A549 (cell line): ENCODE data around the gene MAGI2. TPM values are rescaled to one million over a fixed set of nuclear protein-coding genes. Genes with fewer than 3 reads are reported as not detected.
"Not testable (repeated sequence)": the region's sequence is repeated elsewhere in the genome, so short reads cannot be mapped to it uniquely, and the experiment has no call there.

Source experiments
- ATAC-seq, 2 experiments: fragments of 200-7000 bp in 1 of 2; fragments of >200 bp in 1 of 2; cut with Nextera tagmentation in 1 of 2; cut with Tn5 transposase in 1 of 2; 3 replicates each; pipeline versions ENCODE4 v1.8.0 to v1.9.1; 2018 to 2020; ENCODE audit warnings: mild to moderate bottlenecking in 1 of 2, moderate library complexity in 1 of 2
- CTCF ChIA-PET: fragments of 300-600 bp; sonication (Branson Sonifier 250); formaldehyde crosslinking; extraction: SDS; loops from one replicate; lab custom pipeline; 2021; ENCODE audit warnings: antibody characterized with exemption, inconsistent platforms; lab: Yijun Ruan, JAX
- POLR2A ChIA-PET: fragments of 350-600 bp; formaldehyde crosslinking; extraction: SDS; loops from one replicate; lab custom pipeline; 2021; ENCODE audit warnings: antibody characterized with exemption, inconsistent platforms; lab: Yijun Ruan, JAX
- DNase-seq, 2 experiments: peaks; one replicate each; pipeline versions ENCODE4 v3.0.0 to v3.0.0-alpha.2; 2011 to 2016; ENCODE audit warnings: low read depth in 1 of 2, low spot score in 1 of 2
- FAIRE-seq: peaks from 2 replicates; lab custom pipeline; 2011; peaks lifted over from hg19 to GRCh38; lab: Jason Lieb, UNC
- H3K27ac ChIP-seq, 2 experiments: fragments of >200 bp; sonication (Bioruptor Twin); formaldehyde crosslinking; 3 replicates each; pipeline ENCODE4 v1.5.1; 2016 to 2017
- H3K4me1 ChIP-seq: fragments of >200 bp; sonication (Bioruptor Twin); formaldehyde crosslinking; 3 replicates; pipeline ENCODE4 v1.6.1; 2016
- H3K4me2 ChIP-seq: fragments of >200 bp; sonication (Bioruptor Twin); formaldehyde crosslinking; 3 replicates; pipeline ENCODE4 v1.6.1; 2016
- H3K4me3 ChIP-seq: fragments of >200 bp; sonication (Bioruptor Twin); formaldehyde crosslinking; 3 replicates; pipeline ENCODE4 v1.5.1; 2016
- H3K9me3 ChIP-seq: fragments of >200 bp; sonication (Bioruptor Twin); formaldehyde crosslinking; 3 replicates; pipeline ENCODE4 v1.6.1; 2016
- CEBPB ChIP-seq, 2 experiments: fragments of >200 bp in 1 of 2; sonication (Bioruptor Twin) in 1 of 2; formaldehyde crosslinking in 1 of 2; IDR thresholded peaks; 2 replicates each; pipeline ENCODE4 v1.6.1; 2012 to 2016
- CHD4 ChIP-seq: fragments of 200-600 bp; sonication (generic); IDR thresholded peaks from 2 replicates; pipeline ENCODE4 v1.6.1; 2016; ENCODE audit warnings: antibody characterized with exemption, mild to moderate bottlenecking, borderline replicate concordance
- EP300 ChIP-seq, 2 experiments: fragments of >200 bp; sonication (Bioruptor Twin); formaldehyde crosslinking; IDR thresholded peaks; 2 replicates in 1 of 2; 3 replicates in 1 of 2; pipeline ENCODE4 v1.6.1; 2016 to 2017
- ESRRA ChIP-seq: fragments of 150-350 bp; IDR thresholded peaks from 2 replicates; pipeline ENCODE4 v1.6.1; 2014; ENCODE audit warnings: mild to moderate bottlenecking, low read length, borderline replicate concordance
- FOSB ChIP-seq: fragments of 250-450 bp; sonication (Bioruptor Pico); IDR thresholded peaks from 2 replicates; pipeline ENCODE4 v1.5.0; 2020; ENCODE audit warnings: mild to moderate bottlenecking, moderate library complexity
- FOSL2 ChIP-seq, 2 experiments: fragments of 450-650 bp in 1 of 2; fragments of >200 bp in 1 of 2; sonication (Bioruptor Twin) in 1 of 2; formaldehyde crosslinking; IDR thresholded peaks; 2 replicates each; pipeline versions ENCODE4 v1.5.0 to v1.6.1; 2016 to 2020; ENCODE audit warnings: mild to moderate bottlenecking in 1 of 2, moderate library complexity in 1 of 2
- GATA3 ChIP-seq: IDR thresholded peaks from 2 replicates; pipeline ENCODE4 v1.6.1; 2012; ENCODE audit warnings: borderline replicate concordance
- HEYL ChIP-seq: fragments of 250-450 bp; sonication (Bioruptor Pico); IDR thresholded peaks from 2 replicates; pipeline ENCODE4 v1.8.0; 2021; ENCODE audit warnings: mild to moderate bottlenecking, moderate library complexity
- HOXA7 ChIP-seq: fragments of 250-450 bp; sonication (Bioruptor Pico); IDR thresholded peaks from 2 replicates; pipeline ENCODE4 v1.5.0; 2020; ENCODE audit warnings: mild to moderate bottlenecking, moderate library complexity
- JUN ChIP-seq, 2 experiments: fragments of >200 bp; sonication (Bioruptor Twin); formaldehyde crosslinking; IDR thresholded peaks; 2 replicates in 1 of 2; 3 replicates in 1 of 2; pipeline ENCODE4 v1.6.1; 2016 to 2017
- KDM5A ChIP-seq: fragments of 200-600 bp; sonication (generic); IDR thresholded peaks from 2 replicates; pipeline ENCODE4 v1.6.1; 2016; ENCODE audit warnings: antibody characterized with exemption, mild to moderate bottlenecking
- RAD21 ChIP-seq, 2 experiments: fragments of >200 bp in 1 of 2; sonication (Bioruptor Twin) in 1 of 2; formaldehyde crosslinking in 1 of 2; IDR thresholded peaks in 1 of 2; conservative IDR thresholded peaks in 1 of 2; 2 replicates in 1 of 2; 3 replicates in 1 of 2; pipeline ENCODE4 v1.6.1; 2012 to 2018; ENCODE audit warnings: inconsistent platforms in 1 of 2
- RARB ChIP-seq: fragments of 250-450 bp; sonication (Bioruptor Pico); IDR thresholded peaks from 2 replicates; pipeline ENCODE4 v1.8.0; 2021; ENCODE audit warnings: mild to moderate bottlenecking, moderate library complexity
- RCOR1 ChIP-seq: fragments of 150-350 bp; IDR thresholded peaks from 2 replicates; pipeline ENCODE4 v1.6.1; 2014; ENCODE audit warnings: antibody characterized with exemption, low read length, low read depth
- SREBF2 ChIP-seq: fragments of 450-650 bp; IDR thresholded peaks from 2 replicates; pipeline ENCODE4 v1.6.1; 2014; ENCODE audit warnings: mild to moderate bottlenecking, moderate library complexity
- TFCP2L1 ChIP-seq: fragments of 250-450 bp; sonication (Bioruptor Pico); IDR thresholded peaks from 2 replicates; pipeline ENCODE4 v1.5.0; 2021; ENCODE audit warnings: mild to moderate bottlenecking
- TP53 ChIP-seq: fragments of 250-450 bp; sonication (Bioruptor Pico); IDR thresholded peaks from 2 replicates; pipeline ENCODE4 v1.5.0; 2021; ENCODE audit warnings: mild to moderate bottlenecking, moderate library complexity
- ZFP36 ChIP-seq: fragments of 450-650 bp; IDR thresholded peaks from 2 replicates; pipeline ENCODE4 v1.6.1; 2014; ENCODE audit warnings: borderline replicate concordance; ENCODE audit not compliant: partially characterized antibody
- ZSCAN20 ChIP-seq: fragments of 250-450 bp; sonication (Bioruptor Pico); IDR thresholded peaks from 2 replicates; pipeline ENCODE4 v1.8.0; 2022; ENCODE audit warnings: mild to moderate bottlenecking, moderate library complexity
- WGBS: methylation state at CpG from one replicate; pipeline ENCODE4 v1.1.6; 2017; ENCODE audit errors: missing lambda C conversion rate; 5-methylcytosine and 5-hydroxymethylcytosine counted together
- polyA plus RNA-seq, 4 experiments: library from polyadenylated mRNA; depleted of rRNA in 3 of 4; stranded (reverse); fragments of >200 nt; fragmentation: RNase III in 1 of 4; extraction: RNeasy Plus Mini Kit Qiagen cat#74134 plus additional on column Dnase treatment in 1 of 4; gene quantifications; 2 replicates in 3 of 4; 3 replicates in 1 of 4; pipeline ENCODE4 v1.2.3, GENCODE V29; 2011 to 2017
- TF ChIP-seq, protein P1 (sequence below): IDR thresholded peaks from 2 replicates; pipeline ENCODE4 v1.6.1; 2012
- TF ChIP-seq, protein P2 (sequence below): fragments of 150-350 bp; IDR thresholded peaks from 2 replicates; pipeline ENCODE4 v1.6.1; 2014; ENCODE audit warnings: low read depth, mild to moderate bottlenecking, low read length
- TF ChIP-seq, protein P3 (sequence below): fragments of 450-650 bp; IDR thresholded peaks from 2 replicates; pipeline ENCODE4 v1.6.1; 2014; ENCODE audit warnings: antibody characterized with exemption
- TF ChIP-seq, protein P4 (sequence below): fragments of >200 bp; sonication (Bioruptor Twin); formaldehyde crosslinking; IDR thresholded peaks from 2 replicates; pipeline ENCODE4 v1.6.1; 2016
- TF ChIP-seq, protein P5 (sequence below): fragments of >200 bp; sonication (Bioruptor Twin); formaldehyde crosslinking; IDR thresholded peaks from 3 replicates; pipeline ENCODE4 v1.6.1; 2016

MAGI2 gene
- polyA plus RNA-seq, 2 of the 4 experiments (the other 2 are of a cell fraction): 0.48 to 0.81 TPM

DNA sequence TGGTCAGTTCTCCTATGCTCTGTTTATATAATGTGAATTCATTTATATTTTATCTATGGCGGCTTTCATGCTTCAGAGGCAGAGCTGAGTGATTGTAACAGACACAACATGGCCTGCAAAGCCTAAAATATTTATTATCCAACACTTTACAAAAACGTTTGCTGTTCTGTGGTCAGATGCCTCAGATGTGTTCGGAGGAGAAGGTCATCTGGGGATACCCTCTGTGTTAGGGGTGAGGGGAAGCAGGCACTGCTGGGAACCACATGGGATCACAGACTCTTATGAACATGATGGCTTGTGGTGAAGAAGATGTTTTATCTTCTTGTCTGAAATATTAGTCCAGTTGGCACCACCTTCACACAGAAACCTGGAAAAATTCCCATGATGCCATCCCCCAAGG is 1451.4 kb downstream of the MAGI2 start:
- POLR2A ChIA-PET: no interaction called here
- no peak overlapping the region for H3K4me3 ChIP-seq
- DNase-seq (no peak), ATAC-seq (no peak), FAIRE-seq (no peak)
- 52% methylated on average over 3 of the region's 3 CpGs for WGBS
- no peak for TF ChIP-seq GATA3
- TF ChIP-seq, protein P1, sequence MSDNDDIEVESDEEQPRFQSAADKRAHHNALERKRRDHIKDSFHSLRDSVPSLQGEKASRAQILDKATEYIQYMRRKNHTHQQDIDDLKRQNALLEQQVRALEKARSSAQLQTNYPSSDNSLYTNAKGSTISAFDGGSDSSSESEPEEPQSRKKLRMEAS: no peak
- TF ChIP-seq EP300 (IDR thresholded peaks at IDR 0.05): no peak
- TF ChIP-seq, protein P2, sequence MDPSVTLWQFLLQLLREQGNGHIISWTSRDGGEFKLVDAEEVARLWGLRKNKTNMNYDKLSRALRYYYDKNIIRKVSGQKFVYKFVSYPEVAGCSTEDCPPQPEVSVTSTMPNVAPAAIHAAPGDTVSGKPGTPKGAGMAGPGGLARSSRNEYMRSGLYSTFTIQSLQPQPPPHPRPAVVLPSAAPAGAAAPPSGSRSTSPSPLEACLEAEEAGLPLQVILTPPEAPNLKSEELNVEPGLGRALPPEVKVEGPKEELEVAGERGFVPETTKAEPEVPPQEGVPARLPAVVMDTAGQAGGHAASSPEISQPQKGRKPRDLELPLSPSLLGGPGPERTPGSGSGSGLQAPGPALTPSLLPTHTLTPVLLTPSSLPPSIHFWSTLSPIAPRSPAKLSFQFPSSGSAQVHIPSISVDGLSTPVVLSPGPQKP: no peak
- H3K27ac ChIP-seq: no peak overlapping the region
- no peaks in the 10 kb centered on the region for H3K4me1 ChIP-seq
- H3K4me2 ChIP-seq: no peak overlapping the region
- no peaks in the 10 kb centered on the region for H3K9me3 ChIP-seq
- CTCF ChIA-PET: no interaction called here

DNA sequence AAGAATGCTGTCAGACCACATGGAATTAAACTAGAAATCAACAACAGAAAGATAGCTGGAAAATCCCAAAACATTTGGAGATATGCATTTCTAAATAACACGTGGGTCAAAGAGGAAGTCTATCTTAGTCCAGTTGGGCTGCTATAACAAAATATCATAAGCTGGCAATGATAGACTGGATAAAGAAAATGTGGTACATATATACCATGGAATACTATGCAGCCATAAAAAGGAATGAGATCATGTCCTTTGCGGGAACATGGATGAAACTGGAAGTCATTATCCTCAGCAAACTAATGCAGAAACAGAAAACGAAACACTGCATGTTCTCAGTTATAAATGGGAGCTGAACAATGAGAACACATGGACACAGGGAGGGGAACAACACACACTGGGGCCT is 1454.3 kb downstream of the MAGI2 start:
- CTCF ChIA-PET: interaction anchor here (1.1 kb wide), 1 partner anchor 17 kb away, joined by 3 read pairs; no protein-coding TSS in a partner anchor
- H3K27ac ChIP-seq, ATAC-seq, DNase-seq, H3K4me2 ChIP-seq, H3K4me3 ChIP-seq, H3K9me3 ChIP-seq, FAIRE-seq, POLR2A ChIA-PET, H3K4me1 ChIP-seq: not testable (repeated sequence)
- 8% methylated on average over 3 of the region's 3 CpGs for WGBS

DNA sequence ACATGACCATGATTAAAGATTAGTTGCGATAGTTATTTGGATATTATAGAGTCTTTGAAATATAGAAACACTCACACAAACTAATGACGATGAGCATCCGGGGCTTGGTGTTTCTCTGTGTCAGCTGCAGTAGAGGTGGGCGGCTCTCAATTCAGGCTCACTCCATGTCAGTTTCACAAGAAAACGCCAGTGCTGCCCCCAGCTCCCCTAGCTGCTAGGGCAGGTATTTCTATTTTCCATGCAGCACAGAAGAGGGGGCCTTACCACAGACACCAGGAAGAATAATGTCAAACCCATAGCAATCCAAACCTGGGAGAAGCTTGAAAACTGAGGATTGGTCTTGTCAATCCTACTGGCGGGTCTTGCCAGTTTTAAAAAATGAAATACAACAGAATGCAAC is 1457.8 kb downstream of the MAGI2 start:
- ATAC-seq: peak; percentile 77; a peak in 5 of 6 replicates
- H3K4me1 ChIP-seq: no peaks in the 10 kb centered on the region
- CTCF ChIA-PET: interaction anchor here (1.1 to 1.3 kb wide), 2 partner anchors 14 to 45 kb away, joined by 4 read pairs; no protein-coding TSS in a partner anchor
- 68% methylated on average over 6 of the region's 6 CpGs for WGBS
- H3K27ac ChIP-seq: no peak overlapping the region
- DNase-seq: peak in 1 of 2 experiments; percentile 21
- no peaks in the 10 kb centered on the region for H3K9me3 ChIP-seq
- POLR2A ChIA-PET: no interaction called here
- no peak for TF ChIP-seq EP300 (IDR thresholded peaks at IDR 0.05)
- TF ChIP-seq CEBPB (IDR thresholded peaks at IDR 0.05): no peak
- TF ChIP-seq TP53 (CRISPR knock-in tag): no peak
- TF ChIP-seq FOSL2 (IDR thresholded peaks at IDR 0.05): no peak
- TF ChIP-seq FOSL2 (CRISPR knock-in tag; IDR thresholded peaks at IDR 0.05): no peak
- TF ChIP-seq, protein P1: no peak
- TF ChIP-seq JUN (IDR thresholded peaks at IDR 0.05): no peak
- TF ChIP-seq RCOR1: no peak
- TF ChIP-seq SREBF2: no peak
- no peak overlapping the region for H3K4me3 ChIP-seq
- FAIRE-seq: no peak
- H3K4me2 ChIP-seq: no peak overlapping the region

DNA sequence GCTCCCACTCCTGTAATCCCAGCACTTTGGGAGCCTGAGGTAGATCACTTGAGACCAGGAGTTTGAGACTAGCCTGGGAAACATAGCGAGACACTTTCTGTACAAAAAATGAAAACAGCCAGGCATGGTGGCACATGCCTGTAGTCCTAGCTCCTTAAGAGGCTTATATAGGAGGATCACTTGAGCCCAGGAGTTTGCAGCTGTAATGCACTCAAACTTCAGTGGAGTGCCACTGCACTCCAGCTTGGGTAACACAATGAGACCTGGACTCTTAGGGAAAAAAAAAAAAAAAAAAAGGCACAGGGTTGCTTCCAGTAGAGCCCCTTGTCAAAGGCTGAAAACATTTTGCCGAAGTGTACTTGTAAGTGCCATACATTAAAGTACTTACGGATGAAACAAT is 1459.6 kb downstream of the MAGI2 start:
- no peak overlapping the region for H3K27ac ChIP-seq
- ATAC-seq (no peak), FAIRE-seq (no peak), DNase-seq (no peak)
- ChIA-PET POLR2A (no interaction called here), CTCF (no interaction called here)
- H3K4me1 ChIP-seq: peaks cover 6% of the 10 kb centered on the region; the same call in 2 of the 3 replicates
- TF ChIP-seq RAD21 (conservative IDR thresholded peaks at IDR 0.05 in 1 of 2, IDR thresholded peaks at IDR 0.05 in 1 of 2) (no peak), HOXA7 (CRISPR knock-in tag) (no peak), KDM5A (no peak), HEYL (CRISPR knock-in tag) (no peak), TFCP2L1 (no peak), FOSB (no peak), RARB (CRISPR knock-in tag) (no peak), CHD4 (no peak), ZFP36 (no peak), ZSCAN20 (no peak), ESRRA (no peak)
- TF ChIP-seq, protein P3, sequence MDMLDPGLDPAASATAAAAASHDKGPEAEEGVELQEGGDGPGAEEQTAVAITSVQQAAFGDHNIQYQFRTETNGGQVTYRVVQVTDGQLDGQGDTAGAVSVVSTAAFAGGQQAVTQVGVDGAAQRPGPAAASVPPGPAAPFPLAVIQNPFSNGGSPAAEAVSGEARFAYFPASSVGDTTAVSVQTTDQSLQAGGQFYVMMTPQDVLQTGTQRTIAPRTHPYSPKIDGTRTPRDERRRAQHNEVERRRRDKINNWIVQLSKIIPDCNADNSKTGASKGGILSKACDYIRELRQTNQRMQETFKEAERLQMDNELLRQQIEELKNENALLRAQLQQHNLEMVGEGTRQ: no peak
- TF ChIP-seq, protein P4, sequence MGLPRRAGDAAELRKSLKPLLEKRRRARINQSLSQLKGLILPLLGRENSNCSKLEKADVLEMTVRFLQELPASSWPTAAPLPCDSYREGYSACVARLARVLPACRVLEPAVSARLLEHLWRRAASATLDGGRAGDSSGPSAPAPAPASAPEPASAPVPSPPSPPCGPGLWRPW: no peak
- TF ChIP-seq, protein P5, sequence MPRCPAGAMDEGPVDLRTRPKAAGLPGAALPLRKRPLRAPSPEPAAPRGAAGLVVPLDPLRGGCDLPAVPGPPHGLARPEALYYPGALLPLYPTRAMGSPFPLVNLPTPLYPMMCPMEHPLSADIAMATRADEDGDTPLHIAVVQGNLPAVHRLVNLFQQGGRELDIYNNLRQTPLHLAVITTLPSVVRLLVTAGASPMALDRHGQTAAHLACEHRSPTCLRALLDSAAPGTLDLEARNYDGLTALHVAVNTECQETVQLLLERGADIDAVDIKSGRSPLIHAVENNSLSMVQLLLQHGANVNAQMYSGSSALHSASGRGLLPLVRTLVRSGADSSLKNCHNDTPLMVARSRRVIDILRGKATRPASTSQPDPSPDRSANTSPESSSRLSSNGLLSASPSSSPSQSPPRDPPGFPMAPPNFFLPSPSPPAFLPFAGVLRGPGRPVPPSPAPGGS: no peak
- H3K4me3 ChIP-seq: no peak overlapping the region
- no peaks in the 10 kb centered on the region for H3K9me3 ChIP-seq
- WGBS: 83% methylated on average over 3 of the region's 3 CpGs
- no peak overlapping the region for H3K4me2 ChIP-seq
